Caco-2 (cell line): ENCODE results near the gene REV3L. TPM values are rescaled to one million over a fixed set of nuclear protein-coding genes. Genes with fewer than 3 reads are reported as not detected.

Experiments
- BruUV-seq: library from RNA; stranded (reverse); fragments of 400-500 nt; replicated peaks from 2 replicates; lab custom pipeline; 2021; lab: Mats Ljungman, UMichigan
- CTCF ChIA-PET: fragments of 300-600 bp; sonication (Branson Sonifier 250); formaldehyde crosslinking; loops from one replicate; lab custom pipeline; 2022; ENCODE audit warnings: antibody characterized with exemption; lab: Charles Lee
- POLR2A ChIA-PET: fragments of 300-600 bp; sonication (Branson Sonifier 250); formaldehyde crosslinking; loops from one replicate; lab custom pipeline; 2022; ENCODE audit warnings: antibody characterized with exemption; lab: Charles Lee
- DNase-seq, 2 experiments: peaks; one replicate each; pipeline versions ENCODE4 v3.0.0 to v3.0.0-alpha.2; 2020 to 2022
- H3K27me3 ChIP-seq: replicated peaks from 2 replicates; pipeline ENCODE4 v1.6.0; 2011; ENCODE audit warnings: low read length; ENCODE audit not compliant: control insufficient read depth, insufficient read depth
- H3K36me3 ChIP-seq: 2 replicates; pipeline ENCODE4 v1.5.1; 2011; ENCODE audit warnings: low read length; ENCODE audit not compliant: control insufficient read depth, insufficient read depth
- H3K4me1 ChIP-seq: fragments of 250-450 bp; sonication (Bioruptor Pico); 2 replicates; pipeline ENCODE4 v1.5.1; 2020; ENCODE audit warnings: mild to moderate bottlenecking
- H3K4me3 ChIP-seq: 2 replicates; pipeline ENCODE4 v1.5.1; 2011; ENCODE audit warnings: low read depth, mild to moderate bottlenecking, control low read depth, low read length
- H3K9me3 ChIP-seq: fragments of 250-450 bp; sonication (Bioruptor Pico); 2 replicates; pipeline ENCODE4 v1.5.1; 2020; ENCODE audit warnings: mild to moderate bottlenecking, moderate library complexity
- H3K27ac Mint-ChIP-seq: one replicate; pipeline ENCODE4 v1.8.0; 2022; ENCODE audit warnings: mixed read lengths; ENCODE audit not compliant: unreplicated experiment
- H3K27me3 Mint-ChIP-seq: one replicate; pipeline ENCODE4 v1.8.0; 2022; ENCODE audit warnings: mixed read lengths; ENCODE audit not compliant: insufficient read depth, unreplicated experiment
- H3K36me3 Mint-ChIP-seq: one replicate; pipeline ENCODE4 v1.8.0; 2022; ENCODE audit warnings: mild to moderate bottlenecking, mixed read lengths; ENCODE audit not compliant: insufficient read depth, unreplicated experiment
- H3K4me1 Mint-ChIP-seq: one replicate; pipeline ENCODE4 v1.8.0; 2022; ENCODE audit warnings: low read depth, mixed read lengths; ENCODE audit not compliant: unreplicated experiment
- H3K4me3 Mint-ChIP-seq: one replicate; pipeline ENCODE4 v1.8.0; 2022; ENCODE audit warnings: mild to moderate bottlenecking, moderate library complexity, mixed read lengths; ENCODE audit not compliant: unreplicated experiment
- H3K9me3 Mint-ChIP-seq: one replicate; pipeline ENCODE4 v1.8.0; 2022; ENCODE audit warnings: mixed read lengths; ENCODE audit not compliant: unreplicated experiment
- intact Hi-C: fragments of 100-400 bp; cut with micrococcal nuclease; formaldehyde crosslinking; loops from one replicate; pipeline ENCODE4 v1.10.0; 2022; ENCODE audit not compliant: unreplicated experiment
- total RNA-seq: library from RNA; stranded (reverse); gene quantifications from 2 replicates; pipeline ENCODE4 v1.2.3, GENCODE V29; 2022
- TF ChIP-seq, protein P1 (sequence below), 2 experiments: fragments of 200-600 bp in 1 of 2; IDR thresholded peaks; 1 replicate in 1 of 2; 2 replicates in 1 of 2; pipeline versions ENCODE4 v1.5.1 to v1.8.0; 2011 to 2022; ENCODE audit warnings: antibody characterized with exemption in 1 of 2, control low read depth in 1 of 2, inconsistent platforms in 1 of 2, low read depth in 1 of 2, low read length in 1 of 2, mild to moderate bottlenecking in 1 of 2, moderate library complexity in 1 of 2; ENCODE audit not compliant: insufficient read depth in 1 of 2, severe bottlenecking in 1 of 2, unreplicated experiment in 1 of 2

REV3L gene
- total RNA-seq, 1 experiment from 2014 or later = 22.2 TPM

- Mint-ChIP-seq H3K36me3 (no peaks in the 10 kb centered on the region), H3K27me3 (no peaks in the 10 kb centered on the region), H3K9me3 (no peaks in the 10 kb centered on the region), H3K27ac (no peak overlapping the region), H3K4me1 (peaks cover 7% of the 10 kb centered on the region), H3K4me3 (no peak overlapping the region)
- DNase-seq = no peak
- TF ChIP-seq, protein P1, sequence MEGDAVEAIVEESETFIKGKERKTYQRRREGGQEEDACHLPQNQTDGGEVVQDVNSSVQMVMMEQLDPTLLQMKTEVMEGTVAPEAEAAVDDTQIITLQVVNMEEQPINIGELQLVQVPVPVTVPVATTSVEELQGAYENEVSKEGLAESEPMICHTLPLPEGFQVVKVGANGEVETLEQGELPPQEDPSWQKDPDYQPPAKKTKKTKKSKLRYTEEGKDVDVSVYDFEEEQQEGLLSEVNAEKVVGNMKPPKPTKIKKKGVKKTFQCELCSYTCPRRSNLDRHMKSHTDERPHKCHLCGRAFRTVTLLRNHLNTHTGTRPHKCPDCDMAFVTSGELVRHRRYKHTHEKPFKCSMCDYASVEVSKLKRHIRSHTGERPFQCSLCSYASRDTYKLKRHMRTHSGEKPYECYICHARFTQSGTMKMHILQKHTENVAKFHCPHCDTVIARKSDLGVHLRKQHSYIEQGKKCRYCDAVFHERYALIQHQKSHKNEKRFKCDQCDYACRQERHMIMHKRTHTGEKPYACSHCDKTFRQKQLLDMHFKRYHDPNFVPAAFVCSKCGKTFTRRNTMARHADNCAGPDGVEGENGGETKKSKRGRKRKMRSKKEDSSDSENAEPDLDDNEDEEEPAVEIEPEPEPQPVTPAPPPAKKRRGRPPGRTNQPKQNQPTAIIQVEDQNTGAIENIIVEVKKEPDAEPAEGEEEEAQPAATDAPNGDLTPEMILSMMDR (IDR thresholded peaks at IDR 0.05; ENCODE audit: insufficient read depth in 1 of 2, low read depth in 1 of 2, low read length in 1 of 2, severe bottlenecking in 1 of 2, unreplicated experiment in 1 of 2) = no peak
- intact Hi-C loops = no loop called here
- no TSS peak for BruUV-seq
- H3K4me3 ChIP-seq = no peak overlapping the region
- H3K4me1 ChIP-seq = no peaks in the 10 kb centered on the region
- CTCF ChIA-PET = no interaction called here
- no peaks in the 10 kb centered on the region for H3K27me3 ChIP-seq
- no peaks in the 10 kb centered on the region for H3K36me3 ChIP-seq
- 0 out of 2 replicates have a peak, but pooled peaks cover 4% of the 10 kb centered on the region for H3K9me3 ChIP-seq
- POLR2A ChIA-PET = no interaction called here
Observed at GRCh38 chr6:111503660-111504059, 20.6 kb upstream of the REV3L start.

GRCh38 chr6:111503194-111503593 is 20.2 kb upstream of the REV3L start:
- BruUV-seq = no TSS peak
- ChIA-PET POLR2A (no interaction called here), CTCF (no interaction called here)
- intact Hi-C loops = no loop called here
- 0 out of 2 replicates have a peak, but pooled peaks cover 4% of the 10 kb centered on the region for H3K9me3 ChIP-seq
- no peaks in the 10 kb centered on the region for H3K27me3 ChIP-seq
- H3K9me3 Mint-ChIP-seq = no peaks in the 10 kb centered on the region
- no peaks in the 10 kb centered on the region for H3K36me3 ChIP-seq
- H3K4me1 ChIP-seq = no peaks in the 10 kb centered on the region
- no peak for DNase-seq
- no peak overlapping the region for H3K4me3 ChIP-seq
- H3K4me1 Mint-ChIP-seq = peaks cover 7% of the 10 kb centered on the region
- H3K27ac Mint-ChIP-seq = no peak overlapping the region
- H3K36me3 Mint-ChIP-seq = no peaks in the 10 kb centered on the region
- TF ChIP-seq, protein P1 (IDR thresholded peaks at IDR 0.05; ENCODE audit: insufficient read depth in 1 of 2, low read depth in 1 of 2, low read length in 1 of 2, severe bottlenecking in 1 of 2, unreplicated experiment in 1 of 2) = no peak
- no peaks in the 10 kb centered on the region for H3K27me3 Mint-ChIP-seq
- no peak overlapping the region for H3K4me3 Mint-ChIP-seq

DNA sequence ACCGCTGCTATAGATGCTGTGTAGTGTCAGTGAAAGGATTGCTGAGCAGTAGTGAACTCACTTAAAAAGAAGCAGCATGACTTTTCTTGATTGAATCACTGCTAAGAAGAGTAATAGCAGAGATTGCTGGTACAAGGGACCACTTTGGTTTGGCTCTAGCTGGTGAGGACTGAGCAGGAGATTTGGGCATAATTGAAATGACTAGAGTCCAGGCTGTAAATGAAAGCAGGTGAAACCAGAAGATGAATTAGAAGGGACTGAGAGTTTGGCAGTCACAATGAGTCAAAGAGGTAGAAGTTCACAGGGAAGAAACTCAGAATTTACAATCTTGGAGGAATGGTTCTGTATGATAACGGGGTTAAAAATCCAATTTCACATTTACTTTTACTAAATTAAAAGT is 19.1 kb upstream of the REV3L start:
- Histone ChIP-seq H3K36me3 (no peaks in the 10 kb centered on the region), H3K9me3 (0 out of 2 replicates have a peak, but pooled peaks cover 4% of the 10 kb centered on the region), H3K4me1 (no peaks in the 10 kb centered on the region), H3K4me3 (no peak overlapping the region), H3K27me3 (no peaks in the 10 kb centered on the region)
- H3K36me3 Mint-ChIP-seq = no peaks in the 10 kb centered on the region
- ChIA-PET POLR2A (no interaction called here), CTCF (no interaction called here)
- TF ChIP-seq, protein P1 (IDR thresholded peaks at IDR 0.05; ENCODE audit: insufficient read depth in 1 of 2, low read depth in 1 of 2, low read length in 1 of 2, severe bottlenecking in 1 of 2, unreplicated experiment in 1 of 2) = no peak
- H3K9me3 Mint-ChIP-seq = no peaks in the 10 kb centered on the region
- no TSS peak for BruUV-seq
- no peak overlapping the region for H3K4me3 Mint-ChIP-seq
- H3K27me3 Mint-ChIP-seq = no peaks in the 10 kb centered on the region
- DNase-seq = no peak
- H3K4me1 Mint-ChIP-seq = peaks cover 7% of the 10 kb centered on the region
- peak overlapping the region; percentile 9 for H3K27ac Mint-ChIP-seq
- intact Hi-C loops = no loop called here
